GM21423 (cell line): Measurements from ENCODE around the gene MARK2.

Source experiments
- ATAC-seq: cut with Tn5 transposase; IDR thresholded peaks from one replicate; pipeline ENCODE4 v1.9.1; 2021; ENCODE audit warnings: mild to moderate bottlenecking, moderate library complexity; ENCODE audit not compliant: unreplicated experiment

The MARK2 gene

GRCh38 chr11:63907808-63908530 lies 69.1 kb downstream of the MARK2 start:
- ATAC-seq = no peak

GRCh38 chr11:63908631-63909401 lies 69.9 kb downstream of the MARK2 start:
- no peak for ATAC-seq

GRCh38 chr11:63909591-63910506 lies 70.9 kb downstream of the MARK2 start:
- ATAC-seq = no peak

GRCh38 chr11:63910675-63911074 lies 71.8 kb downstream of the MARK2 start:
- ATAC-seq = no peak

GRCh38 chr11:63911440-63911839 lies 72.5 kb downstream of the MARK2 start:
- ATAC-seq = no peak

GRCh38 chr11:63911876-63912275 lies 73.0 kb downstream of the MARK2 start:
- no peak for ATAC-seq

GRCh38 chr11:63912678-63913077 lies 73.8 kb downstream of the MARK2 start:
- no peak for ATAC-seq

GRCh38 chr11:63913866-63914830 lies 75.2 kb downstream of the MARK2 start:
- ATAC-seq = no peak

- no peak for ATAC-seq
Observed at GRCh38 chr11:63914896-63915691, 76.2 kb downstream of the MARK2 start.

- no peak for ATAC-seq
Observed at GRCh38 chr11:63915961-63916836, 77.3 kb downstream of the MARK2 start.

GRCh38 chr11:63916837-63917691 lies 78.2 kb downstream of the MARK2 start, which contains the start of gene RCOR2:
Gene RCOR2, minus strand, starts transcription at chr11:63917164. Its CDS starts 708 bp downstream, at chr11:63916456.
- no peak for ATAC-seq

GRCh38 chr11:63917692-63918506 lies 79.0 kb downstream of the MARK2 start:
- ATAC-seq = no peak

GRCh38 chr11:63918507-63919191 lies 79.7 kb downstream of the MARK2 start:
- ATAC-seq = no peak

GRCh38 chr11:63919267-63920125 lies 80.6 kb downstream of the MARK2 start:
- ATAC-seq = no peak
